ENCODE data around the gene SF3B3.

GRCh38 chr16:70575376-70575775, 51.8 kb downstream of the SF3B3 start:
- TF ChIP-seq CTCF (conservative IDR thresholded peaks at IDR 0.05 in 1 of 2, IDR thresholded peaks at IDR 0.05 in 1 of 2; ENCODE audit: low read depth in 1 of 2, low read length in 2 of 2) = no peak
- no peak for TF ChIP-seq EZH2 (IDR thresholded peaks at IDR 0.05; ENCODE audit: low read length, missing control alignments)
